Activated CD8-positive, alpha-beta T cell treated with anti-CD3 and anti-CD28 coated beads, Interleukin-2, amount 10 ng/mL, durations not matched to agents 7 days and 5 days (primary cell): ENCODE results near the gene GCN1. TPM values are rescaled to one million over a fixed set of nuclear protein-coding genes. Genes with fewer than 3 reads are reported as not detected.

Experiments used
- ATAC-seq: fragments of 150-1000 bp; cut with Tn5 transposase; one replicate; pipeline ENCODE4 v1.10.0; 2021; ENCODE audit warnings: moderate library complexity
- CTCF ChIA-PET: fragments of 350-600 bp; sonication (Branson Sonifier 250); formaldehyde crosslinking; loops from one replicate; lab custom pipeline; 2021; ENCODE audit warnings: antibody characterized with exemption; lab: Charles Lee
- POLR2A ChIA-PET: fragments of 350-600 bp; sonication (Branson Sonifier 250); formaldehyde crosslinking; loops from one replicate; lab custom pipeline; 2021; ENCODE audit warnings: antibody characterized with exemption; lab: Charles Lee
- DNase-seq: peaks from one replicate; pipeline ENCODE4 v3.0.0-alpha.2; 2020
- H3K27ac Mint-ChIP-seq: one replicate; pipeline ENCODE4 v1.8.0; 2021; ENCODE audit warnings: mild to moderate bottlenecking, mixed read lengths
- H3K27me3 Mint-ChIP-seq: one replicate; pipeline ENCODE4 v1.8.0; 2021; ENCODE audit warnings: low read depth, mixed read lengths
- H3K36me3 Mint-ChIP-seq: one replicate; pipeline ENCODE4 v1.8.0; 2021; ENCODE audit warnings: low read depth, mixed read lengths
- H3K4me1 Mint-ChIP-seq: one replicate; pipeline ENCODE4 v1.8.0; 2021; ENCODE audit warnings: low read depth, mixed read lengths
- H3K4me3 Mint-ChIP-seq: one replicate; pipeline ENCODE4 v1.8.0; 2021; ENCODE audit warnings: mild to moderate bottlenecking, mixed read lengths
- H3K9me3 Mint-ChIP-seq: one replicate; pipeline ENCODE4 v1.8.0; 2022; ENCODE audit warnings: mixed read lengths; ENCODE audit not compliant: insufficient read depth
- total RNA-seq, 2 experiments: library from RNA; stranded (reverse); gene quantifications; one replicate each; pipeline ENCODE4 v1.2.3, GENCODE V29; 2021

The GCN1 gene
- total RNA-seq, 2 experiments from 2014 or later, result 109 to 112 TPM

- Mint-ChIP-seq H3K9me3 (no peaks in the 10 kb centered on the region), H3K4me1 (peaks cover 77% of the 10 kb centered on the region), H3K27ac (peak overlapping the region; percentile 90), H3K4me3 (peak overlapping the region; percentile 96), H3K36me3 (peaks cover 56% of the 10 kb centered on the region), H3K27me3 (no peaks in the 10 kb centered on the region)
- DNase-seq (peak; percentile 55), ATAC-seq (no peak)
- POLR2A ChIA-PET, result interaction anchor here (0.8 to 10.6 kb wide), 11 partner anchors 9 to 641 kb away, joined by 3 to 82 read pairs (median 5); partner anchors contain the start of genes BICDL1, RNU4-1, RNU4-2 and RPLP0
- CTCF ChIA-PET, result interaction anchor here (0.7 to 4.3 kb wide), 5 partner anchors 29 to 127 kb away, joined by 3 to 28 read pairs (median 6); partner anchors contain the start of genes BICDL1 and RPLP0
These were observed 78.6 kb downstream of the GCN1 start for GRCh38 chr12:120115692-120116440.

- H3K27ac Mint-ChIP-seq, result peak overlapping the region; percentile 20
- peak; percentile 35 for DNase-seq
These were observed 79.4 kb downstream of the GCN1 start for GRCh38 chr12:120115066-120115465.

GRCh38 chr12:120110550-120111501, 83.7 kb downstream of the GCN1 start:
- Mint-ChIP-seq H3K9me3 (no peaks in the 10 kb centered on the region), H3K36me3 (peaks cover 62% of the 10 kb centered on the region), H3K4me3 (peak overlapping the region; percentile 69), H3K27me3 (no peaks in the 10 kb centered on the region), H3K4me1 (peaks cover 70% of the 10 kb centered on the region), H3K27ac (peak overlapping the region; percentile 82)
- ChIA-PET CTCF (interaction anchor here (1.0 to 1.8 kb wide), 6 partner anchors 7 to 122 kb away, joined by 3 to 13 read pairs (median 5); partner anchors contain the start of gene BICDL1), POLR2A (interaction anchor here (1.0 to 3.4 kb wide), 5 partner anchors 8 to 181 kb away, joined by 3 to 12 read pairs (median 5); partner anchors contain the start of genes RNU4-2 and RPLP0)
- ATAC-seq (peak; percentile 85), DNase-seq (peak; percentile 69)

More at GRCh38 chr12:120115066-120115465, 79.4 kb downstream of the GCN1 start:
- Mint-ChIP-seq H3K36me3 (peaks cover 60% of the 10 kb centered on the region), H3K9me3 (no peaks in the 10 kb centered on the region), H3K4me1 (peaks cover 78% of the 10 kb centered on the region), H3K4me3 (peak overlapping the region; percentile 96), H3K27me3 (no peaks in the 10 kb centered on the region)
- no peak for ATAC-seq
- ChIA-PET POLR2A (interaction anchor here (0.6 to 10.6 kb wide), 7 partner anchors 8 to 679 kb away, joined by 3 to 82 read pairs (median 4); partner anchors contain the start of genes BICDL1, RNU4-1, RNU4-2 and RPLP0), CTCF (interaction anchor here (0.9 to 4.3 kb wide), 4 partner anchors 28 to 126 kb away, joined by 3 to 28 read pairs (median 4); partner anchors contain the start of genes BICDL1 and RPLP0)

DNA sequence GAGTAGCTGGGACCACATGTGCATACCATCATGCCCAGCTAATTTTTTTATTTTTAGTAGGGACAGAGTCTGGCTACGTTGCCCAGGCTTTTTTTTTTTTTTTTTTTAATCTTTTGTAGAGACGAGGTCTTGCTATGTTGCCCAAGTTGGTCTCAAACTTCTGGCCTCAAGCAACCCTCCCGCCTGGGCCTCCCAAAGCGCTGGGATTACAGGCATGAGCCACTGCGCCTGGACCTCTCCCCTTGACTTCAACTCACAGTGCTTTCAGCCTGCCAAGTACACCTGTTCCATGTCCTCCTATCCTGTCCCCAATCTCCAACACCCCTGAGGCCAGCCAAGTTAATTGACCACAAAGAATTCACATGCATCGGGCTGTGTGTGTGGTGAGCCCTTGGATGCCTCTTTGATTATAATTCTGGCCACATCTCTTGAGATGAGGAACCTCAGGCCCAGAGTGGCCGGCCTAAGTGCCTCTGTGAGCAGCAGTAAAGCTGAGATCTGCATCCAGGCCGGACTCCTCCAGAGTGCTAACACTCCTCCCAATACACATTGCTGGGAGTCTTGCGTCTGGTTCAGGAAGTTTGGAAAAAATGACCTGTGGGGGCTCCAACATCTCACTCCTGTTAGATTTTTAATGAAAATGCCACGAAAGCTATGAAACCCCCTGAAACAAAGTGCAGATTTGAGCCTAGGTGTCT, 84.8 kb downstream of the GCN1 start:
- H3K4me3 Mint-ChIP-seq, result peak overlapping the region; percentile 13
- ATAC-seq, result no peak
- H3K4me1 Mint-ChIP-seq, result peaks cover 59% of the 10 kb centered on the region

GRCh38 chr12:120106151-120106550, 88.4 kb downstream of the GCN1 start:
- no peak for DNase-seq
- H3K4me3 Mint-ChIP-seq, result no peak overlapping the region
- no peak overlapping the region for H3K27ac Mint-ChIP-seq
- ChIA-PET POLR2A (interaction anchor here (1.6 kb wide), 1 partner anchor 10 kb away, joined by 5 read pairs; the partner anchor contains the start of gene RAB35), CTCF (no interaction called here)
- no peaks in the 10 kb centered on the region for H3K27me3 Mint-ChIP-seq
- H3K4me1 Mint-ChIP-seq, result peaks cover 42% of the 10 kb centered on the region
- no peaks in the 10 kb centered on the region for H3K9me3 Mint-ChIP-seq
- ATAC-seq, result no peak
- H3K36me3 Mint-ChIP-seq, result peaks cover 58% of the 10 kb centered on the region

More for the DNA sequence above, 84.8 kb downstream of the GCN1 start:
- no peak overlapping the region for H3K27ac Mint-ChIP-seq
- no peaks in the 10 kb centered on the region for H3K9me3 Mint-ChIP-seq
- DNase-seq, result no peak
- H3K27me3 Mint-ChIP-seq, result no peaks in the 10 kb centered on the region
- CTCF ChIA-PET, result interaction anchor here (1.3 to 1.8 kb wide), 4 partner anchors 8 to 23 kb away, joined by 3 to 13 read pairs (median 6); no protein-coding TSS in a partner anchor
- POLR2A ChIA-PET, result interaction anchor here (1.1 to 3.4 kb wide), 5 partner anchors 9 to 182 kb away, joined by 3 to 12 read pairs (median 5); partner anchors contain the start of genes RNU4-2 and RPLP0
- H3K36me3 Mint-ChIP-seq, result peaks cover 59% of the 10 kb centered on the region

- H3K27ac Mint-ChIP-seq, result no peak overlapping the region
- DNase-seq (no peak), ATAC-seq (no peak)
- peaks cover 63% of the 10 kb centered on the region for H3K36me3 Mint-ChIP-seq
- CTCF ChIA-PET, result no interaction called here
- POLR2A ChIA-PET, result interaction anchor here (0.8 to 1.0 kb wide), 2 partner anchors 20 to 23 kb away, joined by 3 to 4 read pairs; no protein-coding TSS in a partner anchor
- no peaks in the 10 kb centered on the region for H3K9me3 Mint-ChIP-seq
- H3K4me1 Mint-ChIP-seq, result peaks cover 24% of the 10 kb centered on the region
- no peak overlapping the region for H3K4me3 Mint-ChIP-seq
- no peaks in the 10 kb centered on the region for H3K27me3 Mint-ChIP-seq
These were observed 91.1 kb downstream of the GCN1 start for GRCh38 chr12:120103371-120103770.

GRCh38 chr12:120103044-120103338, 91.5 kb downstream of the GCN1 start:
- Mint-ChIP-seq H3K27ac (no peak overlapping the region), H3K4me1 (peaks cover 20% of the 10 kb centered on the region), H3K27me3 (no peaks in the 10 kb centered on the region), H3K9me3 (no peaks in the 10 kb centered on the region), H3K4me3 (no peak overlapping the region), H3K36me3 (peaks cover 61% of the 10 kb centered on the region)
- CTCF ChIA-PET, result no interaction called here
- DNase-seq (no peak), ATAC-seq (no peak)
- POLR2A ChIA-PET, result interaction anchor here (0.8 to 1.0 kb wide), 2 partner anchors 20 to 23 kb away, joined by 3 to 4 read pairs; no protein-coding TSS in a partner anchor

DNA sequence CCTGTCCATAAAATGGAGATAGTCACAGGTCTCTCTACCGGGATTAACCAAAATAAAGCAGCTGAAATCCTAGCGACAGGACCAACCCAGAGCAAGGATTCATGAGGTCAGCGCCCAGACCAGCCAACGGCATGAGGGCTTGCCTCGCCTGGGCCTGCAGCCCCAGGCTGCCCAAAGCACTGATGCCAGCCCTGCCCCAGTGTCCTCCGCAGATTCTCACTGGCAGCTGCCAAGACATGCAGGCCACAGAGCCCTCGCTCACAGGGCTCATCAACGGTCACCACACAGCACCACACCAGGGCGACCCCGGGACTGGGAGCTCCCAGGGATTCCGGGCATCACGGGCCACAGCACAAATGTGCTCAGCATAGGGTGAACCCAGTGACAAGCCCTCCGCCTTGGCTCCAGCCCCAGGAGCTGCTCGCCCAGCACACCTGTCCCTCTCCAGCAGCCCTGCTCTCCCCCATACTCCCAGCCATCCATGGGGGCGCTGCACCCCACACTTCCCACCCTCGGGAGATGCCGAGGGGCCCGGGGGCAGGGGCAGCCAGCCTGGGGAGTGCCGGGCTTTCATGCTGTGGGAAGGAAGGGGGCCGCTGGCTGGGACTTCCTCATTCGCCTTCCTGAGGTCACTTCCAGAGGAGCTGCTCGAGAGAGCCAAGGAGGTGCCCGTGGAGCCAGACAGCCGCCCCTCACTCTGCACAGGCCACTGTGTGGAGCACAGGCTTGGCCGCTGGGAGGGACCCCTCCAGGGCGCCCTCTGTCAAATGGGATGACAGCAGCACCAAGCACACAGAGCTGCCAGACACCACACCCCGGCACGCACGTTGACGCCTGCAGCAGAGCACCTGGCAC, 92.1 kb downstream of the GCN1 start:
- peaks cover 18% of the 10 kb centered on the region for H3K4me1 Mint-ChIP-seq
- ChIA-PET POLR2A (interaction anchor here (0.8 to 1.0 kb wide), 2 partner anchors 19 to 22 kb away, joined by 3 to 4 read pairs; no protein-coding TSS in a partner anchor), CTCF (no interaction called here)
- H3K9me3 Mint-ChIP-seq, result no peaks in the 10 kb centered on the region
- DNase-seq (no peak), ATAC-seq (no peak)
- H3K36me3 Mint-ChIP-seq, result peaks cover 58% of the 10 kb centered on the region
- no peak overlapping the region for H3K27ac Mint-ChIP-seq
- no peak overlapping the region for H3K4me3 Mint-ChIP-seq
- H3K27me3 Mint-ChIP-seq, result no peaks in the 10 kb centered on the region

DNA sequence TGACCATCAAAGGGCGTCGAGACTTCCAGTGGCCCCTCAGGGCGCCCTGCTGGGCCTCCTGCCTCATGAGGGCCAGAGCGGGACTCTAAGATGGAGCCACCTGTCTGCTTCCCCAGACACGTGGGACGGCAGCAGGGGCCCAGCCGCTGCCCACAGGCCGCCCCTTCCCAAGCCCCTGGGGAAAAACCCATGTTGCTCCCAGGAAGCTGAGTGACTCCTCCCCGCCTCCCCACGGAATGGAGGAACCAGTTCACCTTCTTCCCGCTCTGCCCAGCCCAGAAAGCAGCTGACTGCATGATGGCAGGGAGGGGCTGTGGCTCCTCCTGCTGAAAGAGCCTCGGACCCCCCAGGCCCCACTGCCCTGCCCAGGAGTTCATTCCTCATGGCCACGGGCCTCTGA, 92.9 kb downstream of the GCN1 start:
- ATAC-seq (no peak), DNase-seq (no peak)
- Mint-ChIP-seq H3K36me3 (peaks cover 58% of the 10 kb centered on the region), H3K4me3 (no peak overlapping the region), H3K4me1 (peaks cover 18% of the 10 kb centered on the region), H3K27me3 (no peaks in the 10 kb centered on the region), H3K27ac (peak overlapping the region; percentile 76), H3K9me3 (no peaks in the 10 kb centered on the region)
- ChIA-PET POLR2A (no interaction called here), CTCF (no interaction called here)

DNA sequence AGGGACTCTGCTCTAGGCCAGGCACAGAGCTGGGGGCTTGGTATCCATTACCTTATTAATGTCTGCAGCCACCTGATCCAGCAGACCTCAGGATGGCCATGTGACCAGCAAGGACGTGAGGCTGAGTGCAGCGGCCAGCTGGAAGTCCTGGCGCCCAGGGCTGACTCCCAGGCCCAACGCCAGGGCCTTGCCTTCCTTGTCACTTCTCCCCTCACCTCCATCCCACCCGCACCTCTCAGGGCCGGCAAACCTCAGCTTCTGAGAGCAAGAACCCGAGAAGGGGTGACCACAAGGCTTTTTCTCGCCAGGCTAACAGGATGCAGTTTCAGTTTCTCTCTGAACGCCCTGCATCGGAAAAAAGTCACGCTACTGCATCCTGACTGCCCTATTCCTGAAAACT, 93.3 kb downstream of the GCN1 start:
- POLR2A ChIA-PET, result interaction anchor here (1.7 kb wide), 1 partner anchor 190 kb away, joined by 5 read pairs; the partner anchor contains the start of gene RNU4-2
- no peaks in the 10 kb centered on the region for H3K27me3 Mint-ChIP-seq
- CTCF ChIA-PET, result no interaction called here
- DNase-seq (no peak), ATAC-seq (no peak)
- no peaks in the 10 kb centered on the region for H3K9me3 Mint-ChIP-seq
- H3K4me3 Mint-ChIP-seq, result no peak overlapping the region
- peaks cover 18% of the 10 kb centered on the region for H3K4me1 Mint-ChIP-seq
- peaks cover 59% of the 10 kb centered on the region for H3K36me3 Mint-ChIP-seq
- H3K27ac Mint-ChIP-seq, result peak overlapping the region; percentile 76
